ENCODE data around the gene DLG2. TPM values are rescaled to one million over a fixed set of nuclear protein-coding genes. Genes with fewer than 3 reads are reported as not detected.

DLG2 gene
- total and polyA plus RNA-seq, 2 donors (not counting 3 experiments of a cell fraction or from before 2014, with no cell fraction given), result 0.15 to 1.1 TPM

- no peak overlapping the region for H3K27ac ChIP-seq (ENCODE audit: insufficient read depth, low read depth, low read length)
- H3K27me3 ChIP-seq (ENCODE audit: control insufficient read depth in 2 of 2, insufficient read depth in 2 of 2, low read length in 2 of 2), result no peaks in the 10 kb centered on the region
- H4K20me1 ChIP-seq (replicated peaks; ENCODE audit: control insufficient read depth, extremely low read depth, insufficient read depth, low read length), result no peaks in the 10 kb centered on the region
- no peaks in the 10 kb centered on the region for H3K9me1 ChIP-seq (replicated peaks; ENCODE audit: control insufficient read depth, extremely low read depth, insufficient read depth, low read length)
- ChIA-PET CTCF (no interaction called here), POLR2A (no interaction called here)
- DNase-seq (ENCODE audit: low read depth, low spot score) (no peak), FAIRE-seq (no peak)
- no peaks in the 10 kb centered on the region for H3K4me1 ChIP-seq (ENCODE audit: control insufficient read depth, extremely low read depth, insufficient read depth, low read length)
- H3K4me3 ChIP-seq (replicated peaks in 1 of 3; ENCODE audit: insufficient read depth in 1 of 3, low read depth in 1 of 3, low read length in 3 of 3), result no peak overlapping the region
- no peak overlapping the region for H3K4me2 ChIP-seq (ENCODE audit: insufficient read depth, low read length)
- TF ChIP-seq FOS (IDR thresholded peaks at IDR 0.05; ENCODE audit: borderline replicate concordance, insufficient read depth, low read length) (no peak), GATA2 (IDR thresholded peaks at IDR 0.05; ENCODE audit: insufficient read depth, insufficient read length, low read depth, low read length) (no peak), EZH2 (IDR thresholded peaks at IDR 0.05; ENCODE audit: borderline replicate concordance, low read depth, low read length, severe bottlenecking) (no peak), JUN (IDR thresholded peaks at IDR 0.05; ENCODE audit: borderline replicate concordance, insufficient read depth, insufficient read length, low read depth) (no peak), POLR2AphosphoS5 (IDR thresholded peaks at IDR 0.05; ENCODE audit: insufficient read depth, low read depth, low read length) (no peak), MYC (IDR thresholded peaks at IDR 0.05; ENCODE audit: low read depth, low read length) (no peak)
- TF ChIP-seq, protein P1, sequence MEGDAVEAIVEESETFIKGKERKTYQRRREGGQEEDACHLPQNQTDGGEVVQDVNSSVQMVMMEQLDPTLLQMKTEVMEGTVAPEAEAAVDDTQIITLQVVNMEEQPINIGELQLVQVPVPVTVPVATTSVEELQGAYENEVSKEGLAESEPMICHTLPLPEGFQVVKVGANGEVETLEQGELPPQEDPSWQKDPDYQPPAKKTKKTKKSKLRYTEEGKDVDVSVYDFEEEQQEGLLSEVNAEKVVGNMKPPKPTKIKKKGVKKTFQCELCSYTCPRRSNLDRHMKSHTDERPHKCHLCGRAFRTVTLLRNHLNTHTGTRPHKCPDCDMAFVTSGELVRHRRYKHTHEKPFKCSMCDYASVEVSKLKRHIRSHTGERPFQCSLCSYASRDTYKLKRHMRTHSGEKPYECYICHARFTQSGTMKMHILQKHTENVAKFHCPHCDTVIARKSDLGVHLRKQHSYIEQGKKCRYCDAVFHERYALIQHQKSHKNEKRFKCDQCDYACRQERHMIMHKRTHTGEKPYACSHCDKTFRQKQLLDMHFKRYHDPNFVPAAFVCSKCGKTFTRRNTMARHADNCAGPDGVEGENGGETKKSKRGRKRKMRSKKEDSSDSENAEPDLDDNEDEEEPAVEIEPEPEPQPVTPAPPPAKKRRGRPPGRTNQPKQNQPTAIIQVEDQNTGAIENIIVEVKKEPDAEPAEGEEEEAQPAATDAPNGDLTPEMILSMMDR (IDR thresholded peaks at IDR 0.05; ENCODE audit: extremely low read depth in 1 of 2, insufficient read depth in 1 of 2, low read depth in 1 of 2, low read length in 2 of 2), result no peak
- TF ChIP-seq, protein P2, sequence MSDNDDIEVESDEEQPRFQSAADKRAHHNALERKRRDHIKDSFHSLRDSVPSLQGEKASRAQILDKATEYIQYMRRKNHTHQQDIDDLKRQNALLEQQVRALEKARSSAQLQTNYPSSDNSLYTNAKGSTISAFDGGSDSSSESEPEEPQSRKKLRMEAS (IDR thresholded peaks at IDR 0.05; ENCODE audit: insufficient read depth, insufficient read length), result no peak
- dilution Hi-C loops (cut with MboI; ENCODE audit: extremely low pct_ligation_motif_present, low sequenced_read_pairs), result no loop called here
- no peak overlapping the region for H3K9ac ChIP-seq (replicated peaks; ENCODE audit: extremely low read depth, insufficient read depth, low read length)
- BruUV-seq (replicated peaks), result no TSS peak
- H3K36me3 ChIP-seq (ENCODE audit: control insufficient read depth in 2 of 2, extremely low read depth in 1 of 2, insufficient read depth in 2 of 2, low read length in 2 of 2), result no peaks in the 10 kb centered on the region
- intact Hi-C loops (cut with micrococcal nuclease), result no loop called here
- peaks cover 2% of the 10 kb centered on the region for H3K9me3 ChIP-seq (replicated peaks; ENCODE audit: control insufficient read depth, insufficient read depth, low read length)
- H3K79me2 ChIP-seq (ENCODE audit: control insufficient read depth, insufficient read depth, low read length), result no peaks in the 10 kb centered on the region
- no peak overlapping the region for H2AFZ ChIP-seq (ENCODE audit: low read depth, low read length)
These were observed 537.5 kb downstream of the DLG2 start for GRCh38 chr11:85089654-85090053.
